Measurements from ENCODE around the gene CRAMP1.

The CRAMP1 gene

DNA sequence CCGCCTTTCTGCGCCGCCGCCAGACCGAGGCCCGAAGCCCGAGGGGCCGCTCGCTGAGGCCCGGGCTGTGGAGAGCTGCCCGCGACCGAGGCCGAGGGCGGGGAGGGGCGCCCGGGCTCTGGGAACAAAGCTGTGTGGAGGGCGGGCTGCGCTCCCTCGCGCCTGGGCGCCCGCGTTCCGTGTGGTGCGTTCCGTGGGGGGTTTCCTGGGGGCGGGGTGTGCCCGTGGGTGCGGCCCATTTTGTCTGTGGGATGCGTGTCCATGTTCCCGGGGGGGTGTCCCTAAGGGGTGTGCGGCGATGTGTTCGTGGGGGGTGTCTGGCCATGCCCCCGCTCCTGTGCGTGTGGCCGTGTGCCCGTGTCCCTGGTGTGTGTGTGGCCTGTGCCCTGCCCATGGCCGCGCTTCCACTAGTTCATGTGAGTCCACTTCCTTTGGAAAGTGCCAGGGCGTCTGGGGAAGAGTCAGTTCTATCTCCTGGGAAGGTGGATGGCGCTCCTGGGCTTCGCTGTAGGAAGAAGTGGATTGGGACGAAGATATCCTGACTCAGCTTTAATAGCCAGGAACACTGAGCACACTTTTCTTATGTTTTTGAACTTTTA, 66.4 kb downstream of the CRAMP1 start (continued):
- TF ChIP-seq ZNF274 (IDR thresholded peaks at IDR 0.05; ENCODE audit: low read length) (no peak), ZNF274 (tag by site-specific recombination; IDR thresholded peaks at IDR 0.05; ENCODE audit: borderline replicate concordance) (no peak), ZFP37 (tag by site-specific recombination; IDR thresholded peaks at IDR 0.05) (no peak), ZNF362 (tag by site-specific recombination; IDR thresholded peaks at IDR 0.05) (no peak), ZNF626 (tag by site-specific recombination; IDR thresholded peaks at IDR 0.05) (no peak), ZNF433 (tag by site-specific recombination; IDR thresholded peaks at IDR 0.05; ENCODE audit: low read depth) (no peak), ZNF140 (tag by site-specific recombination; IDR thresholded peaks at IDR 0.05) (no peak), ZNF280C (tag by site-specific recombination; IDR thresholded peaks at IDR 0.05) (no peak), ZNF521 (tag by site-specific recombination; IDR thresholded peaks at IDR 0.05) (no peak), ZNF610 (tag by site-specific recombination; IDR thresholded peaks at IDR 0.05; ENCODE audit: borderline replicate concordance) (no peak), ZNF510 (tag by site-specific recombination; IDR thresholded peaks at IDR 0.05; ENCODE audit: insufficient replicate concordance) (no peak), ZNF148 (tag by site-specific recombination; IDR thresholded peaks at IDR 0.05; ENCODE audit: borderline replicate concordance) (no peak), GLI2 (tag by site-specific recombination; IDR thresholded peaks at IDR 0.05; ENCODE audit: borderline replicate concordance, low read depth) (no peak), PATZ1 (tag by site-specific recombination; IDR thresholded peaks at IDR 0.05) (peak; percentile 90), ZFP41 (tag by site-specific recombination; IDR thresholded peaks at IDR 0.05; ENCODE audit: borderline replicate concordance) (no peak), ZNF350 (tag by site-specific recombination; IDR thresholded peaks at IDR 0.05) (no peak), ZNF792 (tag by site-specific recombination; IDR thresholded peaks at IDR 0.05) (no peak), ZNF169 (tag by site-specific recombination; IDR thresholded peaks at IDR 0.05) (no peak), OVOL3 (tag by site-specific recombination; IDR thresholded peaks at IDR 0.05) (no peak), ZBTB26 (tag by site-specific recombination; optimal IDR thresholded peaks at IDR 0.05) (peak; percentile 97)
- TF ChIP-seq, protein P1, sequence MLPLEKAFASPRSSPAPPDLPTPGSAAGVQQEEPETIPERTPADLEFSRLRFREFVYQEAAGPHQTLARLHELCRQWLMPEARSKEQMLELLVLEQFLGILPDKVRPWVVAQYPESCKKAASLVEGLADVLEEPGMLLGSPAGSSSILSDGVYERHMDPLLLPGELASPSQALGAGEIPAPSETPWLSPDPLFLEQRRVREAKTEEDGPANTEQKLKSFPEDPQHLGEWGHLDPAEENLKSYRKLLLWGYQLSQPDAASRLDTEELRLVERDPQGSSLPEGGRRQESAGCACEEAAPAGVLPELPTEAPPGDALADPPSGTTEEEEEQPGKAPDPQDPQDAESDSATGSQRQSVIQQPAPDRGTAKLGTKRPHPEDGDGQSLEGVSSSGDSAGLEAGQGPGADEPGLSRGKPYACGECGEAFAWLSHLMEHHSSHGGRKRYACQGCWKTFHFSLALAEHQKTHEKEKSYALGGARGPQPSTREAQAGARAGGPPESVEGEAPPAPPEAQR (tag by site-specific recombination; IDR thresholded peaks at IDR 0.05), result peak; percentile 30; the same call in 1 of the 2 replicates
- TF ChIP-seq, protein P2, sequence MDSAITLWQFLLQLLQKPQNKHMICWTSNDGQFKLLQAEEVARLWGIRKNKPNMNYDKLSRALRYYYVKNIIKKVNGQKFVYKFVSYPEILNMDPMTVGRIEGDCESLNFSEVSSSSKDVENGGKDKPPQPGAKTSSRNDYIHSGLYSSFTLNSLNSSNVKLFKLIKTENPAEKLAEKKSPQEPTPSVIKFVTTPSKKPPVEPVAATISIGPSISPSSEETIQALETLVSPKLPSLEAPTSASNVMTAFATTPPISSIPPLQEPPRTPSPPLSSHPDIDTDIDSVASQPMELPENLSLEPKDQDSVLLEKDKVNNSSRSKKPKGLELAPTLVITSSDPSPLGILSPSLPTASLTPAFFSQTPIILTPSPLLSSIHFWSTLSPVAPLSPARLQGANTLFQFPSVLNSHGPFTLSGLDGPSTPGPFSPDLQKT (IDR thresholded peaks at IDR 0.05; ENCODE audit: borderline replicate concordance, low read depth, low read length), result no peak
- TF ChIP-seq, protein P3, sequence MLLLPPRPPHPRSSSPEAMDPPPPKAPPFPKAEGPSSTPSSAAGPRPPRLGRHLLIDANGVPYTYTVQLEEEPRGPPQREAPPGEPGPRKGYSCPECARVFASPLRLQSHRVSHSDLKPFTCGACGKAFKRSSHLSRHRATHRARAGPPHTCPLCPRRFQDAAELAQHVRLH (tag by site-specific recombination; IDR thresholded peaks at IDR 0.05), result no peak
- TF ChIP-seq, protein P4, sequence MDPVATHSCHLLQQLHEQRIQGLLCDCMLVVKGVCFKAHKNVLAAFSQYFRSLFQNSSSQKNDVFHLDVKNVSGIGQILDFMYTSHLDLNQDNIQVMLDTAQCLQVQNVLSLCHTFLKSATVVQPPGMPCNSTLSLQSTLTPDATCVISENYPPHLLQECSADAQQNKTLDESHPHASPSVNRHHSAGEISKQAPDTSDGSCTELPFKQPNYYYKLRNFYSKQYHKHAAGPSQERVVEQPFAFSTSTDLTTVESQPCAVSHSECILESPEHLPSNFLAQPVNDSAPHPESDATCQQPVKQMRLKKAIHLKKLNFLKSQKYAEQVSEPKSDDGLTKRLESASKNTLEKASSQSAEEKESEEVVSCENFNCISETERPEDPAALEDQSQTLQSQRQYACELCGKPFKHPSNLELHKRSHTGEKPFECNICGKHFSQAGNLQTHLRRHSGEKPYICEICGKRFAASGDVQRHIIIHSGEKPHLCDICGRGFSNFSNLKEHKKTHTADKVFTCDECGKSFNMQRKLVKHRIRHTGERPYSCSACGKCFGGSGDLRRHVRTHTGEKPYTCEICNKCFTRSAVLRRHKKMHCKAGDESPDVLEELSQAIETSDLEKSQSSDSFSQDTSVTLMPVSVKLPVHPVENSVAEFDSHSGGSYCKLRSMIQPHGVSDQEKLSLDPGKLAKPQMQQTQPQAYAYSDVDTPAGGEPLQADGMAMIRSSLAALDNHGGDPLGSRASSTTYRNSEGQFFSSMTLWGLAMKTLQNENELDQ (tag by site-specific recombination; IDR thresholded peaks at IDR 0.05; ENCODE audit: low read depth), result no peak
